Liver (tissue), 3 donors: ENCODE data around the gene ADGRA3.

Experiments used
- CTCF ChIP-seq: fragments of 150-350 bp; IDR thresholded peaks from 2 replicates; pipeline ENCODE4 v1.5.1; 2017; ENCODE audit warnings: improper control_type of control experiment, low read depth, low read length; ENCODE audit not compliant: missing input control
- JUND ChIP-seq, 2 donors: IDR thresholded peaks; 2 replicates each; pipeline ENCODE4 v1.6.1; 2016; ENCODE audit warnings: antibody characterized with exemption in 2 of 2
- MAX ChIP-seq: IDR thresholded peaks from 2 replicates; pipeline ENCODE4 v1.6.1; 2016; ENCODE audit warnings: antibody characterized with exemption
- RAD21 ChIP-seq, 2 donors: IDR thresholded peaks; 2 replicates each; pipeline ENCODE4 v1.6.1; 2016; ENCODE audit warnings: antibody characterized with exemption in 2 of 2, mild to moderate bottlenecking in 2 of 2
- SP1 ChIP-seq: IDR thresholded peaks from 2 replicates; pipeline ENCODE4 v1.6.1; 2018; ENCODE audit warnings: antibody characterized with exemption, mild to moderate bottlenecking
- TAF1 ChIP-seq: conservative IDR thresholded peaks from 2 replicates; pipeline ENCODE4 v1.6.1; 2016; ENCODE audit warnings: antibody characterized with exemption, mild to moderate bottlenecking
- YY1 ChIP-seq: IDR thresholded peaks from 2 replicates; pipeline ENCODE4 v1.6.1; 2016; ENCODE audit warnings: antibody characterized with exemption, mild to moderate bottlenecking
- ZBTB33 ChIP-seq: IDR thresholded peaks from 2 replicates; pipeline ENCODE4 v1.6.1; 2016; ENCODE audit warnings: antibody characterized with exemption
- TF ChIP-seq, protein P1 (sequence below): IDR thresholded peaks from 2 replicates; pipeline ENCODE4 v1.6.1; 2016; ENCODE audit warnings: antibody characterized with exemption
- TF ChIP-seq, protein P2 (sequence below): IDR thresholded peaks from 2 replicates; pipeline ENCODE4 v1.6.1; 2016; ENCODE audit warnings: antibody characterized with exemption, mild to moderate bottlenecking
- donor health status: healthy.
- donor health status: healthy.

DNA sequence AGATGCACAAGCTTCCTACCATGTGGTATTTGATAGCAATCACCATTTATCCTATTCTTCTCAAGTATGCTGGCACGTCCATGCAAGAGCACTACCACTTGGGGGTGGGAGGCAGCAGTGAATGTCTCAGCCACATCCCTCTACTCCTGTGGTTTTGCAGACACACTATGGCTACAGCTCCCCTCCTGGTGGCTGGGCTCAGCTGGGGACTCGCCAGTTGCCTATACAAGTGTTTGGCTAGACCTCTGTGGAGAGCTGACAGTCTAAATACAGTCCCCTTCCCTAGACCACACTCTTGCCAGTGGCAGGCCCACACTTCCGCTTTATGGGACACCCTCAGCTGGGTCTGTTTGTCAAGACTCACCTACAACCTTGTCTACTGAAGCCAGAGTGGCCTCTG lies 53.2 kb downstream of the ADGRA3 start:
- TF ChIP-seq CTCF (no peak), SP1 (no peak), MAX (no peak), TAF1 (no peak), JUND (IDR thresholded peaks at IDR 0.05) (no peak), ZBTB33 (no peak), RAD21 (IDR thresholded peaks at IDR 0.05) (no peak), YY1 (no peak)
- TF ChIP-seq, protein P1, sequence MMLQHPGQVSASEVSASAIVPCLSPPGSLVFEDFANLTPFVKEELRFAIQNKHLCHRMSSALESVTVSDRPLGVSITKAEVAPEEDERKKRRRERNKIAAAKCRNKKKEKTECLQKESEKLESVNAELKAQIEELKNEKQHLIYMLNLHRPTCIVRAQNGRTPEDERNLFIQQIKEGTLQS, result no peak
- TF ChIP-seq, protein P2, sequence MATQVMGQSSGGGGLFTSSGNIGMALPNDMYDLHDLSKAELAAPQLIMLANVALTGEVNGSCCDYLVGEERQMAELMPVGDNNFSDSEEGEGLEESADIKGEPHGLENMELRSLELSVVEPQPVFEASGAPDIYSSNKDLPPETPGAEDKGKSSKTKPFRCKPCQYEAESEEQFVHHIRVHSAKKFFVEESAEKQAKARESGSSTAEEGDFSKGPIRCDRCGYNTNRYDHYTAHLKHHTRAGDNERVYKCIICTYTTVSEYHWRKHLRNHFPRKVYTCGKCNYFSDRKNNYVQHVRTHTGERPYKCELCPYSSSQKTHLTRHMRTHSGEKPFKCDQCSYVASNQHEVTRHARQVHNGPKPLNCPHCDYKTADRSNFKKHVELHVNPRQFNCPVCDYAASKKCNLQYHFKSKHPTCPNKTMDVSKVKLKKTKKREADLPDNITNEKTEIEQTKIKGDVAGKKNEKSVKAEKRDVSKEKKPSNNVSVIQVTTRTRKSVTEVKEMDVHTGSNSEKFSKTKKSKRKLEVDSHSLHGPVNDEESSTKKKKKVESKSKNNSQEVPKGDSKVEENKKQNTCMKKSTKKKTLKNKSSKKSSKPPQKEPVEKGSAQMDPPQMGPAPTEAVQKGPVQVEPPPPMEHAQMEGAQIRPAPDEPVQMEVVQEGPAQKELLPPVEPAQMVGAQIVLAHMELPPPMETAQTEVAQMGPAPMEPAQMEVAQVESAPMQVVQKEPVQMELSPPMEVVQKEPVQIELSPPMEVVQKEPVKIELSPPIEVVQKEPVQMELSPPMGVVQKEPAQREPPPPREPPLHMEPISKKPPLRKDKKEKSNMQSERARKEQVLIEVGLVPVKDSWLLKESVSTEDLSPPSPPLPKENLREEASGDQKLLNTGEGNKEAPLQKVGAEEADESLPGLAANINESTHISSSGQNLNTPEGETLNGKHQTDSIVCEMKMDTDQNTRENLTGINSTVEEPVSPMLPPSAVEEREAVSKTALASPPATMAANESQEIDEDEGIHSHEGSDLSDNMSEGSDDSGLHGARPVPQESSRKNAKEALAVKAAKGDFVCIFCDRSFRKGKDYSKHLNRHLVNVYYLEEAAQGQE, result no peak
